HG03045 (cell line): ENCODE measurements around the gene PLCB4.
A peak's percentile ranks its signal among the peaks of the same experiment; 100 is the strongest.

ENCODE experiments used
- ATAC-seq: cut with Tn5 transposase; IDR thresholded peaks from one replicate; pipeline ENCODE4 v1.9.1; 2021; ENCODE audit warnings: mild to moderate bottlenecking, moderate library complexity; ENCODE audit not compliant: unreplicated experiment

The PLCB4 gene

GRCh38 chr20:9417665-9418064 is 348.8 kb downstream of the PLCB4 start:
- no peak for ATAC-seq

- ATAC-seq, result no peak
Measured at GRCh38 chr20:9422321-9423057, 353.6 kb downstream of the PLCB4 start.

GRCh38 chr20:9424551-9424950 is 355.7 kb downstream of the PLCB4 start:
- no peak for ATAC-seq

DNA sequence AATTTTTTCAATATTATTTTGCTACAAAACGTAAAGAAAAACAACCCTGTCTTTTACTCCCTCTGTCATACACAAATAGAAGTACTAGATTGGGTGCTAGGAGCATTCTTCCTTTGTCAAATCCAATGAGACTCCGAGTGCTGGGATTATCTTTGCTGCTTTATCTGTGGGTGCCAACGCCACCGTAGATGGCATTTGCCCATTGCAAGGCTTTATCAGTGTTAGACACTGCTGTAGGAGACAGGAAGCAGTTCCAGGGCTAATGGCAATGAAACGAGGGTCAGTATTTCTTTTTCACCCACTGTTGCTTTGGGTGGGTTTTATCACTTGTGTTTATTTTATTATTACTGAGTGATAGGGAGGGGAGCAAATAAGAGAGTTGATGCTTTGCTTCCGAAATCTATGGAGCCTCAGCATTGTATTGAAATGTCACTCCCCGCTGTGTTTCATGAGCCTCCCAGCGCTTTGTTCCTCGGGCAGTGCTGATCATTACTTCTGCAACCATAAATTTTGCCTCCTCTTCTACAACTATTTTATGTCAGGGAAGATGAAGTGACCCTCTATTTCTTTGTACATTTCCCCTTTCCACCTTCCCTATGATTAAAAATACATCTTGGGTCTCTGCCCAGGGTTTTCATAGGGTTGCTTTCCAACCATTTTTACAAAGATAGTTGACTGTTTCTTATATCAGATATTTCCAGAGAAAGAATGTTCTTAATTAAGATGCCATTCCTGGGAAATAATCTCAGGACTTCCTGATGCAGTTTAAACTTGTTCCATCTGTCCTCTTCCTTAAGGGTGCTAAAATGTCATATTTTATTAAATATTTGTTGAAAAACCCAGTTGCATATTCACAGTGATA is 358.8 kb downstream of the PLCB4 start:
- ATAC-seq, result no peak

- no peak for ATAC-seq
Measured at GRCh38 chr20:9428292-9428607, 359.4 kb downstream of the PLCB4 start.

- no peak for ATAC-seq
Measured at GRCh38 chr20:9439806-9440205, 370.9 kb downstream of the PLCB4 start.

DNA sequence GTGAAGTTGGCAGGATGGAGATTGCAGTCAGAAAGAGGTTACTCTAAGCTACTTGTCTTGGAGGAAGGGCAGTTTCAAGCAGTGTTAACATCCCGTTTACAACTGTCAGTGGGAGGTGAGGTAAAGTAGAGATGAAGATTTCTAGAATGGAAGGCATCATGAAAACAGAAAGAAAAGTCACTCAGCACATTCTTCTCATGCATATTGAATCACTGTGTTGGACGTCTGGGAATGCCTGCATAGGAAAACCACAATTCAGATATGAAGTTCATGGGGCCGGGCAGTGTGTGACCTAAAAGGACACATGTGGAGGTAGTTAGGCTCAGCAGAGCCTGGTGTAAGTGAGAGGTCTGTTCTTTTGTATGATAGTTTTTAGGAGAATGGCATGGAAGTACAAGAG is 372.0 kb downstream of the PLCB4 start:
- ATAC-seq, result no peak

GRCh38 chr20:9441948-9442347 is 373.1 kb downstream of the PLCB4 start:
- ATAC-seq, result no peak

DNA sequence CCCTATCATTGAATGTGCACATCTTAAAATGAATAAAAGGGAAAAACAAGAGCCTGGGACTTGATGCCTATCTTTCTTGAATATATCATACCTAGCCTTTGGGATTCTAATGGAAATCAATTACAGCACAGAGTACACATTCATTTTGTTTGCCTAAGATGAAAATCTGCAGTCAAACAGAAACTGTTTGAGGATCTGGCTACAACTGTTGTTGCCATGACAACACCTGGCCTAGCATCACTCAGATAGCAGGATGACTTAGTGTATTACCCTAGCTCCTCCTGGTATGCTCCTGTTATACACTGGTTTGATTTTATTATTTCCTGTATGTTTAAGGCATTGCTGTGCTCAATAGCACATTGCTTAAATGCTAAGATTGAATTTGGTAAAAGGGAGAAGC is 374.0 kb downstream of the PLCB4 start:
- peak; percentile 72 for ATAC-seq

DNA sequence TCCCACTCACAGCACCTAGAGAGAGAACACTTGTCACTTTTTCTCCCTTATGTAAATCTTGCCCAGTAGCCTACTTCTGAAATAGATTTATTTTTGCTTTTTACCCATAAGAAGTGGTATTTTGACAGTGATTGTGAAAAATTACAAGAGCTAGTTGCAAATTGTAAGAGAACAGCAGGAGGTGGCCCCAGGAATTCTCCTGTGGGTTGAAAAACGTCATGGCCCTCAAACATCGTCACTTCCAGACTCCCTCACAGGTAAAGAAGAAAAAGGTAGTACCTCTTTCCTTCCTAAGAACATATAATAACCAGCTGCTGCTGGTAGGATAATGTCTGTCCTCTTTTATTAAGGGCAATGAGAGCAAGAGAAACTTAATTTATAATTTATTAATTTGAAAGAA is 376.0 kb downstream of the PLCB4 start:
- no peak for ATAC-seq

- ATAC-seq, result no peak
Measured at GRCh38 chr20:9447182-9447581, 378.3 kb downstream of the PLCB4 start.

DNA sequence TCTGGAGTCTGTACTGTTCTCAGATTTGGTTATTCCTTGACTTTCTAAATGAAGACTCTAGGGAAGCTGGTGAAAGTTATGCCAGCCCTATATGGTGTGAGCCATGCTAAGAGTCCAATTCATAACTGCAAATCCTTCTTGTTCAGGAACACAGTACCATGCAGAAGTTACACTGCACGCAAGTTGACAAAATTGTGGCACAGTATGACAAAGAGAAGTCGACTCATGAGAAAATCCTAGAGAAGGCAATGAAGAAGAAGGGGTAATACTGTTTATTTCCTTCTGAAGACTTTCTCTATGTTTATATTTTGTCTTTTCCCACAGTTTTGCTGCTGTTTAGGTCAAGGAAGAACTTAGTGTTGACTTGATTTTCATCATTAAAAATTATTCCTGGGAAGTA is 384.3 kb downstream of the PLCB4 start:
- no peak for ATAC-seq

GRCh38 chr20:9454791-9455190 is 385.9 kb downstream of the PLCB4 start:
- no peak for ATAC-seq

DNA sequence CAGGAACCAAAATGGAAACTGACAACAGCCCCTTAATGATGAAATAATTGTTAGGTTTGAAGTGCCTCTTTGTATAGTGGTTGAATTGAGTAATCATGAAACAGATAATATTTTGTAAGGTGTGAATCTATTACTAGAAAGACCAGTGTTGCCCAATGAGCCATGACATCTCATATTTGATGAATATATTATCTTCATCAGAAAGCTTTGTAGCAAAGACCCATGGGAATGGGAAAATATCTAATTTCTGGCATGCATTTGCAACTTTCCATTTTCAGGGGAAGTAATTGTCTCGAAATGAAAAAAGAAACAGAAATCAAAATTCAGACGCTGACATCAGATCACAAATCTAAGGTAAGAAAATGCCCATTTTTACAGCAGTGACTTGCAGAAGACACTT is 388.2 kb downstream of the PLCB4 start:
- no peak for ATAC-seq

- ATAC-seq, result no peak
Measured at GRCh38 chr20:9458138-9458796, 389.4 kb downstream of the PLCB4 start.

DNA sequence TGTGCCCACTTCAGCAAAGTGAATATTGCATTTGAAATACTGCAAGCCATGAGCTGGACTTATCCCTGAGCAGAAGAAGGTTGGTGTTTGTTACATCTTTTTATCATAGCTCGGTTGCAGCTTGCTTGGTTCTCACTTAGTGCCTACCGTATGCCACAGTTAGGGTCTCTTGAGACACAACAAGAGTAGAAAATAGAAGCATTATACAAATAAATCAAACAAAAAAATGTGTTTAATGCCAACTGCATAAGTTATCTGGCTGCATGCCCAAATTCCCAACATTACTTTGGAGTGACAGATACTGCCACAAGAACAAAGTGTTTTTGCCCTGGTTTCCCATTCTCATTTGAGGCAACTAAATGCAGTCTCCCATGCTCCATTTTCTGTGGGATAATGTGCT is 391.6 kb downstream of the PLCB4 start:
- ATAC-seq, result no peak

GRCh38 chr20:9467995-9468394 is 399.1 kb downstream of the PLCB4 start:
- ATAC-seq, result no peak

DNA sequence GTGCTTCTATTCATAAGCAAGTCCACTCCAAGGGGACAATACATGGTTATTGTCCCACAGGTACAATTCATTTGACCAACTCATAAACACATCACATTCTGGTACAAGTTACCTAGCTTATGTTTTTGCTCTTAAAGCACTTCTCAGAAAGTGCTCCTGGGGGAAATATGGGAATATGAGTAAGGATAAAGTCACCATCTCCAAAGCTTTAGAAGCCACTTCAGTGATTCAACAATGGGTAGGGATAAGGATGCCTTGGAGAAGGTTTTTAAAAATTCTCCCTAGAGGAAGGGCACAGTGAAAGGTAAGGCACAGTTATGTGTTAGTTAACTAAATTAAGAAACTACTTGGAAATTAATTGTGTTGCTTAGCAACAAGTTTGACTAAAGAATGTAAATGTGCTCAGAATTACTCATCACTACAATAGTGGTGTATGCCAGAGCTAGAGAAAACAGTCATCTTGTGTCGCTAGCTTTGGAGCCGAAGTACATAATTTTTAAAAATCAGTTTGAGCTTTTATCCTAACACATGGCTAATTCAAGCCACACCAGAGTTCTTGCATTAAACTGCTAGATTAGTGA is 406.0 kb downstream of the PLCB4 start:
- no peak for ATAC-seq

GRCh38 chr20:9475456-9475855 is 406.6 kb downstream of the PLCB4 start:
- no peak for ATAC-seq

GRCh38 chr20:9476174-9476573 is 407.3 kb downstream of the PLCB4 start:
- no peak for ATAC-seq

GRCh38 chr20:9476637-9477036 is 407.8 kb downstream of the PLCB4 start:
- ATAC-seq, result no peak

- ATAC-seq, result no peak
Measured at GRCh38 chr20:9478771-9479170, 409.9 kb downstream of the PLCB4 start.
